ENCODE measurements around the gene TRABD2B.

Gene TRABD2B

DNA sequence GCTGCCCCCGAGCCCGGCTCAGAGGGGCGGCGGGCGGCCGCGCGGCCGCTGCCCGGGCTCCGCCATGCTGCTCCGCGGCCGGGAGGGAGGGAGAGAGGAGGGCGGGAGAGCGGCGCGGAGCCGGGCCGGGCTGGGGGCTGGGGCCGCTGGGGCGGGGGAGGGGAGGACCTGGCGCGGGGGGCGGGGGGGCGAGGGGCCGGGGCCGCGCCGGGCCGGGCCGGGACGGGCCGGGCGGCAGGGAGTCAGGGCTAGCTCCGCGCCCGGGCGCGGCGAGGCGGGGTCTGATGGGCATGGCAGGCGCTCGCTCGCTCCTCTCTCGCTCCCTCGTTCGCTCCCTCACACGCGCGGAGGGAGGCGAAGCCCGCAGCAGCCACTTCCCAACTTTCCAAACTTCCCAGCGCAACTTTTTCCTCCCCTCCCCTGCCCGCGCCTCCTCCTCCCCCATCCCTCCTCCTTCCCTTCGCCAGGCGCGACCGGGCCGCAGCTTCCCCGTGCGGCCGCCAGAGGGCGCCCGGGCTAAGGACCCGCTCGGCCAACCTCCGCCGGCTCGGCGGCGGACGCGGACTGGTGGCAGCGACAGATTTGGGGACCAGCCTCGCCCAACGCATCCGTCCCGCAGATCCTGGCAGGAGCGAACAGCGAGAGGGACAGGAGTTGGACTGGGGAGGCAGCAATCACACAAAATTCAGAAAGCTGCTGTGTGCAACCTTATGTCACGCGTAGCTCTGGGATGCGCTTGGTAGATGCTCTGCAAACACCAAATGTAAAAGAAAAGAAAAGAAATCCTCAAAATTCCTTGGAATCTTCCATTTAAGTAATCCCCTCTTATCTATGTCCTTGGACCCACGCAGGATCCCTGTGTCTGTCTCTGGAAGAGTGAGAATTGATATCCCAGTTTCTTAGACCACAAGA is at the start of gene TRABD2B:
TSS of gene TRABD2B (minus strand) at position 97 of the 912 bp plus-strand sequence.
- DNase-seq, result peak; percentile 50

DNA sequence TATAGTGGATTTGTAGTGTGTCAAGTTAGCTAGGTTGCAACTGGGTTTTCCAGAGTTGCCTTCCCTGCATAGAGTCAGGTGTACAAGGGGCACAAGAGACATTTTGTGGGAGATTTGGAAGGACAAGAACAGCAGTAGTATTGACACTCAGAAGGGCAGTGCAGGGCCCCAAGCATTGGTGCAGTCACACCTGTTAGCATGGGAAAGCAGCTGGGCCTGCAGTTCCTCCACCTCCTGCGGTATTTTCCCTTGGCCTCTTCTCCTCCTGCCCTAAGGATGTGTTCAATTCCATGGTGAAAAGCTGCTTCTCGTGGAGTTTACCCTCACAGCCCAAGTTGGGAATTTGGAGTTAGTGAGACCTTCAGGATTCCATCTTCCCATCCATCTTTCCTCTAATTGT is 47.1 kb upstream of the TRABD2B start:
- no peak for DNase-seq

DNA sequence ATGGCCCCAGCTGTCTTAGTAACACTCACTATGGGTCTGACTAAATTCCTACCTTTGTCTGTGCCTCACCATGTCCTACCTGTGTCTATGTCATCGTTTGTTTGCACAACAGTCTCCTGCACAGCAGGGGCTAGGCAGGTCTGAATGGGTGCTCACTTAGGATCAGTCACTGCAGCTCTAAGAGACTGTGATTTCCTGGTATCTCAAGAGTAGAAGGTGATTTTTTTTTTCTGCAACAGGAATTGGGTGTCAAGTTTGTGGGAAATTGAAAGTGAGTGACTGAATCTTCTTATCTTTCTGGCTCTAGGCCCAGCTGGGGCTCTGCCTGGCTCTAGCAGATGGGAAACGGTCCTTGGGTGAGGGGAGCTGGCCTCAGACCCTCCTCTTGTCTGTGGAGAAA is 46.4 kb upstream of the TRABD2B start:
- no peak for DNase-seq

DNA sequence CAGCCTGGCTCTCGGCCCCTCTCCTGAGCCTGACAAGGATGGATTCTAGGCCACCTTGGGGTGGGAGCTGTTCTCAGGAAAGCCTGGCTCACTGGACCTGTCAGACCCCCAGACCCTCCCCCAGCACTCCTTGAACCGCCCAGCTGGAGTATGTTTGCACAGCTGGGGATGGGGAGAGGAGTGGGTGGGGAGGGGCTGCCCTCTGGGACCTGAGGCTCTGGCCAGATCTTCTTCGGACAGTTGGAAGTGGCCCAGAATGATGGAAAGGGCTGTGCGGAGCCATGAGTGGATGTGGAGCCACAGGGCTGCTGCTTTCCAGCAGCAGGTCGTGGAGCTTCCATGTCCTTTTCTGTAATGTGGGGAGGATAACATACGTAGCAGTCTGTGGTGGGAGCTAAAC is 43.0 kb upstream of the TRABD2B start:
- no peak for DNase-seq

DNA sequence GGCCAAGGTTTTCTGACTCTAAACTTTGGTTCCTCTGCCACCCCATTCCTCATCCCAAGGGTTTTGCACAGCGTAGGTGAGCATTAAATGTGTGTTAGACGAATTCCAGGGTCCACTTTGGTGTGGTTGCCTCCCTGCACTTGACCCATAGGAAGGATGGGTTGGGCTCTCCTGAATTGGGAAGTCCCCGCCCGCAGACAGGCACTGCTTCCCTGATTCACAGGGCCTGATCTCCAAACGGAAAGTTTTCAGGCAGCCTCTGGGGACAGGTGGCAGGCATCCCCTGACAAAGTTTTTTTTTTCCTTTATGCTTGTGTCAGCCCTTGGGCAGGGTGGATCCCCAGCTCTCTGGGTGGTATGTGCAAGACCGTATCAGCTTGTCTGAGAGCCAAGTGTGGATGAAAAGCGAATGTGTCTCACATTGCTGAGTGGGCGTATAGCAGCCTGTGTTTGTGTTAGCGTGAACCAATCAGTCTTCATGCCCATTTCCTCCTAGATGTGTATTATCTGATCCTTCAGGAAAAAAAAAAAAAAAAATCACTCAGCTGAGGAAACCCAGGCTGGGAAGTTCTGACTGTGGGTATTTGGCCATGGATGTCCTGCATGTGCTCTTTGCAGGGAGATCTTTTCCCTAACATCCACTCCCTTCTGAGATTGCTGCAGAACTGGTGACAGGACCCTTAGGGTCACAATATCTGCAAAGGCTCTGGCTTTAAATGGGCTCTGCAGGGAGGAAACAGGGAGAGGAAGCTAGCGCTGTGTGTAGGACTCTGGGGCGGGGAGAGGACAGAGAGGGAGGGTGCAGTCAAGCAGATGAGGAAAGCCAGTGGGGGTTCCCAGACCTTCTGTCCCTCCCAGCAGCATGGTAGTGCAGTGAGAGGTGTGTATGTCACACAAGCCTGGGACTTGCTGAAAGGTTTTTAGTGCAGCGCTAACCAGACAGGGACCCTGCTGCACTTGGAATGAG is 42.2 kb upstream of the TRABD2B start:
- DNase-seq, result no peak

DNA sequence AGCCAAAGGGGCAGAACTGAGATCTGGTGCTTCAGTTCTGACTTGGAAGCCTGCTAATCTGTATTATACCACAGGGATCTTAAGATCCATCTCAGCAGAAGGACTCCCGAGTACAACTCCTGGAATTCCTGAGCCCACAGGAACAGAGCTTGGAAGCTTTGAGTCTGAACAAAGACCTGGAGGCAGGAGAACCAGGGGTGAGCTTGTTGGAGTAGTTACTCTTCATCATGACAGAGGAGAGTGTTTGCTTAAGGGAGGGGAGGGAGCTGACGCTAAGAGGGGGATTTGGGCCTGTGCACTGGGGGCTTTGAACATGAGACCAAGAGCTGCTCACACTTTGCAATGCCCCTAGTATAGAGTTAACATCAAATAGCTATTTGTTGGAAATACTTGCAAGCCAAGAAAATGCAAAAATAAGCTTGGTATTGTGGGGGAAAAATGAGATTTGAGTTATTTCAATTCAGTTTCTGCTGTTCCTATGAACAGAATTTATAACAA is 41.1 kb upstream of the TRABD2B start:
- no peak for DNase-seq

DNA sequence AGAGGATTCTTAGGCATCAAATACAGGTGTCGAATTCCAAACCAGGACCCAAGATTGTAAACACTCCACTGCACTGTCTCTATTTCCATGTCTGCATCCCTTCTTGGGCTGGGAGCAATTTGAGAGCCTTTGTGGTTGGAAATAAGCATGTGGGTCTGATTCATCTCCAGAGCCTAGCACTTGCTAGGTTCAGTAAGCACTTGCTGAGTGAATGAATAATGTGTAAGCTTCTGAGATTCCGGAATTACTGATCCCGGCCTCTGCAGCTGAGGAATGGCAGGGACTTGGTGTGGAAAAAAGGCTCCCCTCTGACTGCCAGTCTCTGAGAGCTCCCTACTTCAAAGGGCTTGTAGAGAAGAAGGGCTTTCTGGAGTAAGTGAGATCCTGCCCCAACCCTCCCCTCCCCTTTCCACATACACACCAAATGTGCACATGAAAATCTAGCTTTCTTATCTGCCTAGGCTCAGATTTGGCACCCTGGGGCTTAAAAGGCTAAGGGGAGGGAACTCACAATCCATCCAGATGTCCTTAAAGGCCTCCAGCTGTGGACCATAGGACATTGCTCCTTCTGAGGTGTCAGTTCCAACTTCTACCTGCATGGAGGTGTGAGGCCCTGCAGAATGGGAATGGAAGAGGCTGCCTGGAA is 39.6 kb upstream of the TRABD2B start:
- no peak for DNase-seq

DNA sequence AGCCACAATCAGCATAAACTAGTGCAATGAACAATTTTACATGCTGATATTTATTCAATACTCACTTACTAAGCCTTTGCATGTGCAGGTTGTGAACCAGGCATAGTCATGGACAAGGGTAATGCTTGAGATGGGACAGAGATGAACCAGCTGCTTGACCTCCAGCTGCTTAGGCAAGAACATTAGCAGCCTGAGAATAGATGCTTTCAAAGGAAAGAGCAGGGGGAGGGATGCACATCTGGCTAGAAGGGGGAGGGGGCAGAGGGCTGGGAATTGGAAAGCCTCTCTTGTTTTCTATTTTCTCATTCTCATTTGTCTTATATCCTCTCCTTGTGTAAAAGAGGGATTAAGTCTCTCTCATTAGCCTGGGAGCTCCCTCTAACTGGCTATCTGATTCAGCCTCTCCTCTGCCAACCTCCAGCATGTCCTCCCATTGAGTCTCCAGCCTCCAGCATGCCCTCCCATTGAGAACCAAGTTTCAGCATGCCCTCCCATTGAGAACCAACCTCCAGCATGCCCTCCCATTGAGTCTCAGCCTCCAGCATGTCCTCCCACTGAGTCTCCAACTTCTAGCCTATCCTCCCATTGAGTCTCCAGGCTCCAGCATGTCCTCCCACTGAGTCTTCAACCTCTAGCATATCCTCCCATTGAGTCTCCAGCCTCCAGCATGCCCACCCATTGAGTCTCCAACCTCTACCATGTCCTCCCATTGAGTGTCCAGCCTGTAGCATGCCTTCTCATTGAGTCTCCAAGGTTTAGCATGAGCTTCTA is 38.4 kb upstream of the TRABD2B start:
- no peak for DNase-seq

DNA sequence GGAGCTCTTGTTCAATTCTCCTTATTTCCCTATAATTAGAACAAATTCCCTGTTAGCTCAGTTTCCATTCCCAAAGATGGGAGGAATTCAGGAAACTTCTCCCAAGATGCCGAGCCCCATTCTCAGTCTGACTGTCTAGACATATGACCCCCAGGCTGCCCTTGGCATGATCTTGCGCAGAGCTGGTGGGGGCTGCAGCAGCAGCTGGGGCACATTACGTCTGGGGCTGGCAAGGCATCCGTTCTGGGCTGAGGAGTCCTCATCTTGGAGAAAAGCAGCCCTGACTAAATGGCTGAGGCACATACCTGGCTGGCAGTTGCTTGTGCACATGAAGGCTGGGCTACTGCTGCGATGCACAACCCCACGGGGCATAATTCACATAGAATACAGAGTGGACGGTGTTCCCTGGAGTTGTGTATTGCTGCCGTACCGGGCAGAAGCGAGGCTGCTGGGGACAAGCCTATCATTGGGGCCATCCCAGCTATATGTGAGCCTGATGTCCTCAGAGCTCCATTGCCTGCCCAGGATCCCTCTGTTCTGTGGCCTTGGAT is 36.4 kb upstream of the TRABD2B start:
- DNase-seq, result no peak

DNA sequence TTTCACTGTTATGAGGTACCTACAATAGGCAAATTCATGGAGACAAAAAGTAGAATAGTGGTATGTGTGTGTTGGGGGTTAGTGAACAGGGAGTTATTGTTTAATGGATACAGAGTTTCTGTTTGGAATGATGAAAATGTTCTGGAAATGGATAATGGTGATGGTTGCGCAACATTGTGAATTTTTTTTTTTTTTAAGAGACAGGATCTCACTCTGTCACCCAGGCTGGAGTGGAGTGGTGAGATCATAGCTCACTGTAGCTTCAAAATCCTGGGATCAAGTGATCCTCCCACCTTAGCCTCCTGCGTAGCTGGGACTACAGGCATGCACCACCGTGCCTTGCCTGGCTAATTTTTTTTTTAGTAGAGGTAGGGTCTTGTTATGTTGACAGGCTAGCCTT is 34.5 kb upstream of the TRABD2B start:
- no peak for DNase-seq

DNA sequence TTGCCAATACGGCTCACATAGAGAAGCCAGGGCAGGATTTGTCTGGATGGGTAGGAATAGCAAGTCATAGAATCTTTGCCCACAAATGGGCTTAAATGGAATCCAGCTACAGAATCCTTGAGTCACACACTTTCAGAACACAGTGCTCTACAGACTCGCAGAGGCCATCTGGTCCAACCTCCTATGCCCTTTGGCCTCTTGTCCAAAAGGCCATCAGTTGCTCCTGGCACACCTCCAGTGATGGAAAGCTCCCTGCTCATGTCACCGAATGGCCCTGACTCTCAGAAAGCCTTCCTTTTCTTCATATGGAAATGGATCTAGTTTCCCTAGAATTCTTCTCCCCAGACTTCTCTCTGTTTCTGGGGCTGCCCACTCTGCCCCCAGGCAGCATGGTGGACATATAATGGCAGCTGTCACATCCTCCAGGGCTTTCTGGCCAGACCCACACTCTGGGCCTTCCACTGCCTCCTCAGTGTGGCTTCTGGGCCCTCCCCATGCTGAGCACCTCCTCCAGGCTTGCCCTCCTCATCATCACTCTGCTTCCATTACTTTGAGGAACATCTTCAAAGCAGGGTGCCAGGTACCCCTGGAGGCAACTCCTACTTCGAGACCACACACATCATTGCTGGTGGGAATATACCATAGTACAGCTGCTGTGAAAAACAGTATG is 33.6 kb upstream of the TRABD2B start:
- DNase-seq, result no peak

DNA sequence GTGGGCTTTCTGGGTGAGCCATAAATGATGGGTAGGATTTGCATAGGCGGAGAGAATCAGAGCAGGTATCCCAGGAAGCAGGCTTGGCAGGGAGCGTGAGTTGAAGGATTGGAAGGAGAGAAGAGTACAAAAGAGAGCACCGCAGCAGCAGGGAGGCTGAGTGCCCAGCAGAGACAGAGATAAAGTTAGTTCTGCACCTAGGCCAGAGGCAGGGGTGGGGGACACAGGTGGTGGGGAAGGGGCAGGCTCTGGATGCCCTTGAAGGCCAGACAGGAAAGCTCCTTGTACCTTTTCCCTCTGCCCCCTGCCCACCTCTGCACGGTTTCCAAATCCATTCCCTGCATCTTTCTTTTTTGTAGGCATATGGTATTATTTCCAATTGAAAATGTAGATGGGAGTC is 33.0 kb upstream of the TRABD2B start:
- DNase-seq, result no peak

DNA sequence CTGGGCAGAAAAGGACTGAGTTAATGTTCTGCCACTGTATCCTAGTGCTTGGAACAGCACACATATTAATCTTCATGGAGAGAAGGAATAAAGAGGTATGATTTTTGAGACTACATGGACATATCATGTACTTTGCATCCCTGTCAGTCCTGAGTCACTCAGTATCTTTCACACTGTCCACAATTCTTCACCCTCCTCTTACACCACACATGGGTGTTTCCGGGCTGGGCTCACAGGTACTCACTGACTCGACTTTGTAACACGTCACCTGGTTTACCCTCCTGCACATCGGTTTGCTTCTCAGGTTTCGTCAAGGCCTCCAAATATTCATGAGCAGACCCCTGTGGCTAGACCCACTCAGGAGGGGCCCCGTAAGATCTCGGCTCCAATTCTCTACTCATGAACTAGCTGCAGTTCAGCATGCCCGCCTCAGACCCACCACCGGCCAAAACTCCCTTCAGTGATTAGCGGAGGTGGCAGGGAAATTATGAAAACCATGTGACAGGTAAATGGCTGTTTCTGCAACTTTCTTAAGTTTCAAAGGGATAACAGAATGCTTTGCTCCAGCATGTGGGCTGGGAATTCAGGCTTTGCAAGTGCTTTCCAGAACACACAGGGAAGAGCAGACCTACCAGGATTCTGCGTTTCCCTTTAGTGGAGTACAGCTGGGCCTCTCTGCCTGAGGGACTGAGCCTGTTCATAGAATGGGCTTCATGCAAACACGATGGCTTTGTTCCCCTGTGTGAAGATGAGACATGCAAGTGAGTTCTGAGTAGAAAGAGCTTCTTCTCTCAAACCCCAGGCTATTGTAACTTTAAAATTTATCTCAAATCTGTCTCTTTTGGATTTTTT is 31.3 kb upstream of the TRABD2B start:
- no peak for DNase-seq

DNA sequence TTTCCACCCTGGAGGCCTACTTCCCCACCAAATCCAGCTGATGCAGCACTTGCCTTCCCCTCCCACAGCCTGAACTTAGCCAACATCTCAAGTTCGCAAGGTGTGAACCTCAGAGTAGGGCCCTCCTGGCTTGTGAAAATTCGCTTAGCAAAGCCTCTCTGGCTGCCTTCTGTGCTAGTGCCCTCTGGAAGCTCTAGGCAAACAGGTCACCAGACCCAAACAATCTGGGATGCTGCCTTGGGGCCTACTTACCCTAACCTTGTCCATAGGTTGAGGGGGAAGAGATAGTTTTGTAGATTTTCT is 30.3 kb upstream of the TRABD2B start:
- no peak for DNase-seq

DNA sequence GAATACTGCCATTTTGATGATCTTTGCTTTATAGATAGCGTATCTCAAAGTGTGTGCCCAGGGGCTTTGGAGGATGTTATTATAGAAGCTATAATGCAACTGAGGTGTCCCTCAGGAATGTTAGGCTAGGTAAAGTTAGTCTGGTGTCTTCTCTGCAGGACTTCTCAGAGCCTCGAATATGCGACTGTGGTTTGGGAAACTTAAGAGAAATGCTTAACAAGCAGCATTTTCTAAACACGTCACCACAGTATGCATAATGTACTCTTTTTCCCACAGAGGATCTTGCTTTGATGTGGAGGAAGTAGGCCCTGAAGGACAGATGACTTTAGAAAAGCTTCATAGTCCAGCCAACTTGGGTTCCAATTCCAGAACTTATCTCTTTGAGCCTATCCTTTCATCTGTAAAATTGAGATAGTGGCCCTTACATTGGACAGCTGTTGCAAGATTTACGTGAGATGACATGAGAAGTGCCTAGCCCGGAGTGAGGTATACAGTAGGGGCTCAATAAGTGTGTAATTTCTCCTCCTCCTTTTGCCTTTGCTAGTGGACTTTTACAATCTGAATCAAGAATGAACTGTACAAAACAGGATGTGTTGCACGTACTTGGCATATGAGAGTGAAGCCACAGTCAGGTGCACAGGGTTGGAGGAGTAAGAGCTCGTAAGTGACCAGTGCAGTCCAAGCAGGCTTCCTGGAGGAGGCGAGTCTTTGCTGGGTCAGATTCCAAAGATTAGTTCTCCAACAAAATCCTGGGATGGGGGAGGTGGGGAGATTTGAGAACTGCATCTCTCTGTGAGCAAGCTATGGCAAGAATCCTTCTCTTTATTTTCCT is 29.7 kb upstream of the TRABD2B start:
- no peak for DNase-seq

DNA sequence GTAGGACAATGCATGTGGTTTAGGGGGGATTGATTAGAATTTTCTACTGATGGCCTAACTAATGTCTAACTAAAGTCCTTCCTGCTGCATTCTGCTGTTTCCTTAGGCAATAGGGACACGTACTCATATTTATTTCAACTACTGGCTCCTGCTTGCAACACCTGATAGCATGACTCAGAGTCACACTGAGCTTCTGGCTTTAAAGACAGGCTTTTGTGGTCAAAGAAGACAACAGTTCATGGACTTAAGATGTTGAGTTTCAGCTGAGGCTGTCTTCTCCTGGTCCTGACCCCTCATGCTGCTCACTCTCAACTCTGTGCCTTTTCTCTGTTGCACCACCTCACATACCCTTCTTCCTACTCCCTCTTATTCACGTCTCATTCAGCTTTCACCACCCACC is 29.1 kb upstream of the TRABD2B start:
- no peak for DNase-seq

DNA sequence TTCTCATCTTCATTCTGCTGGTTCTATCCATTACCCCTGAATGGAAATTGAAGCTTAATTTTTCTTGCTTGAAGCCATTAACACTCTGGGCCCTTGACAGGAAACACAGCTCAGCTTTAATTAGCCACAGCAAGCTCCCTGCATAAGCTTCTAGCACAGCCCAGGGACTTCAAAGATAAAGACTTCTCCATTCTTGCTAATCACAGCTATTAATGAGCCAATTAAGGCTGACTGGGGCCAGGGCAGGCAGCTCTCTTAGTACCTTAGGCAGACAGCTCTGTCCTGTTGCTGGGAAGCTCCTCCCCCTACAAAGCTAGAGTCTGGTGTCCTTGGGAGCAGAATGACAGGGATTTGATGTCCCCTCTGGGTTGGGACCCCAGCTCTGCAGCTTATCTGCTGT is 27.9 kb upstream of the TRABD2B start:
- DNase-seq, result no peak

DNA sequence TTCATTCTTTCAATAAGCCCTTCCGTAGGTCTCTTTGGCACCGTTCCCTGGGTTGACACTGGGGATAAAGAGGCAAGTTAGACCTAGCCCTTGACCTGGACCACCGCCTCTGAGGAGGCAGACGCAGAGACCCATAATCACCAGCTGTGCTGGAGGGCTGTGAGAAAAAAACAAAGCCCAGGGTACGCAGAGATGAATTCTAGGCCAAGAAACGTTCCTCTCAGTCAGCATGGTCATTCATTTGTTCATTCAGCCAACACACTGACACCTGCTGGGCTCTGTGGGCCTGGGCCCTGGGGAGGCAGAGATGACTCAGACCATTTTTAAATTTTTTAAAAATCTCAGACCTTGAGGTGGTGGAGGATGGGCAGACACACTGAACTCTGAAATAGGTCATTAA is 26.3 kb upstream of the TRABD2B start:
- DNase-seq, result no peak

DNA sequence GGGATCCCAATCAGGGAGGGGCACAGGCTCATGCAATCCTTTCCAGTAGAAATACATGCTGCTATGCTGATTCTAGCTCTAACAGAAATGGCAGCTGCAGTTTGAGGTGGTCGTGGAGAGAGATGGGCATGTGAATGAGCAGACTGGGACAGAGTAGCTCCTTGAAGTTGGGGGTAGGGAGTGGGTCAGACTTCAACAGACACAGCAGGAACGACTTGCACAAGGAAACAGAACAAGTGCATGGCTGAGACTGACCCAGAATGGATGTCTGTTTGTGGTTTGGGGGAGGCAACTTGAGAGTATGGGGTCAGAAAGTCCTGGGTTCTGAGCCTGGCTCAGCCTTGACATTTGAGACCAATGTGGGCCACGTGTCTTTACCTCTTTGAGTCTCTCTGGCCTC is 25.1 kb upstream of the TRABD2B start:
- no peak for DNase-seq

DNA sequence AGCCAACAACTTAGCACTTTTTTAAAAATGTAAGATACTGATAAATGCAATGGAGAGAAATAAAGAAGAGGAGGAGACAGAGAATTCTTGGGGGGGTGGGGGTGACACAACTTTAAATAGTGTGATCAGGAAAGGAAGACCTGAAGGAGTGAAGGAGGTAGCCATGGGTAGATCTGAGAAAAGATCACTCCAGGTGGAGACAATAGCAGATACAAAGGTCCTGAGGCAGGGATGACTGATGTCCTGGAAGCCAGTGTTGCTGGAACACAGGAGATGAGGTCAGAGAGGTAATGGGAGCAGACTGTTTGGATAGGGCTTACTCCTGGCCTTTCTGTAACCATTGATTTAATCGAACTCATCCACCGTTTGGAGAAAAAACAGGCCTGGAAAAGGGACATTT is 24.6 kb upstream of the TRABD2B start:
- DNase-seq, result no peak
